Effector memory CD8-positive, alpha-beta T cell (primary cell): ENCODE data around the gene COL18A1.

ENCODE experiments used
- ATAC-seq: fragments of 150-1000 bp; cut with Tn5 transposase; replicated peaks from 2 replicates; pipeline ENCODE4 v1.10.0; 2021; ENCODE audit warnings: mild to moderate bottlenecking, moderate library complexity
- DNase-seq, 3 experiments: peaks; one replicate each; pipeline ENCODE4 v3.0.0; 2021
- H3K27ac Mint-ChIP-seq, 2 donors: one replicate each; pipeline ENCODE4 v1.8.0; 2022; ENCODE audit warnings: mild to moderate bottlenecking in 2 of 2, mixed read lengths in 2 of 2, moderate library complexity in 2 of 2
- H3K27me3 Mint-ChIP-seq, 2 donors: one replicate each; pipeline ENCODE4 v1.8.0; 2022; ENCODE audit warnings: mixed read lengths in 2 of 2
- H3K36me3 Mint-ChIP-seq: one replicate; pipeline ENCODE4 v1.8.0; 2022; ENCODE audit warnings: mild to moderate bottlenecking, moderate library complexity, mixed read lengths; ENCODE audit not compliant: insufficient read depth
- H3K4me1 Mint-ChIP-seq, 2 donors: one replicate each; pipeline ENCODE4 v1.8.0; 2022; ENCODE audit warnings: low read depth in 2 of 2, mixed read lengths in 2 of 2
- H3K4me3 Mint-ChIP-seq, 2 donors: one replicate each; pipeline ENCODE4 v1.8.0; 2022; ENCODE audit warnings: mild to moderate bottlenecking in 2 of 2, mixed read lengths in 2 of 2, moderate library complexity in 2 of 2
- H3K9me3 Mint-ChIP-seq, 2 donors: one replicate each; pipeline ENCODE4 v1.8.0; 2022; ENCODE audit warnings: mixed read lengths in 2 of 2

The COL18A1 gene

DNA sequence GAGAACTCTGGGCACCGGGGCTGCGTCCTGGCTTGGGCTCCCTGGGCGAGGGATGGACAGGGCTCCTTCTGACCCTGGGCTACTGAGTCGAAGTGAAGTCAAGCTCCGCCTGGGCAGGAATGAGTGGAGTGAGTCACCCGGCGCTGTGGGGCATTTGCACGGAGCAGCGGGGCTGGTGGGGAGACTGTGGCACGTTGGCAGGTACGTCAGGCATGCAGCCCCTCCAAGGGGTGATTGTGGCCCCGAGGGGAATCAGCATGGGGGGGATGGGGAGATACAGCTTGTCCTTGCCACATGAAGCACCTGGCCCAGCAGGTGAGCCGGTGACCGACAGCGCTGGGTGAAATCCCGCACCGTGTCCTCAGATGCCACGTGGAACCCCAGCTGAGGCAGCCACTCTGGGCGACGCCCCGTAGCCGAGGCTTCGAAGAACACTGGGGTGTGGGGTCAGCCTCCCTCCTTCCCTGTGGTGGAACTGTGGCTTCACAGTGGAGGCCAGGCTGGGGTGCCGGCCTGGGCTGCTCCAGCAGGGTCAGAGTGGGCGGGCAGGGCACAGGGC, 62.3 kb downstream of the COL18A1 start:
- Mint-ChIP-seq H3K27ac (no peak overlapping the region), H3K27me3 (peaks cover 22 to 49% of the 10 kb centered on the region in 2 donors), H3K4me3 (no peak overlapping the region), H3K4me1 (peaks cover 0 to 4% of the 10 kb centered on the region in 2 donors), H3K9me3 (no peaks in the 10 kb centered on the region), H3K36me3 (no peaks in the 10 kb centered on the region)
- no peak for DNase-seq
- no peak for ATAC-seq

- Mint-ChIP-seq H3K36me3 (no peaks in the 10 kb centered on the region), H3K4me1 (peaks cover 0 to 4% of the 10 kb centered on the region in 2 donors), H3K4me3 (no peak overlapping the region), H3K27ac (no peak overlapping the region), H3K27me3 (peaks cover 19 to 39% of the 10 kb centered on the region in 2 donors), H3K9me3 (no peaks in the 10 kb centered on the region)
- ATAC-seq (no peak), DNase-seq (no peak)
Observed at GRCh38 chr21:45468051-45468970, 63.3 kb downstream of the COL18A1 start.

GRCh38 chr21:45468971-45469272, 64.0 kb downstream of the COL18A1 start:
- Mint-ChIP-seq H3K4me1 (peaks cover 0 to 4% of the 10 kb centered on the region in 2 donors), H3K9me3 (no peaks in the 10 kb centered on the region), H3K27me3 (peaks cover 19 to 36% of the 10 kb centered on the region in 2 donors)

GRCh38 chr21:45469273-45470086, 64.5 kb downstream of the COL18A1 start:
- Mint-ChIP-seq H3K27ac (no peak overlapping the region), H3K27me3 (peaks cover 14 to 37% of the 10 kb centered on the region in 2 donors), H3K4me1 (peaks cover 0 to 4% of the 10 kb centered on the region in 2 donors), H3K36me3 (no peaks in the 10 kb centered on the region), H3K4me3 (no peak overlapping the region), H3K9me3 (no peaks in the 10 kb centered on the region)
- ATAC-seq (no peak), DNase-seq (no peak)

More at GRCh38 chr21:45468971-45469272, 64.0 kb downstream of the COL18A1 start:
- H3K4me3 Mint-ChIP-seq, result no peak overlapping the region
- H3K36me3 Mint-ChIP-seq, result no peaks in the 10 kb centered on the region
- no peak overlapping the region for H3K27ac Mint-ChIP-seq
- no peak for DNase-seq
- no peak for ATAC-seq

DNA sequence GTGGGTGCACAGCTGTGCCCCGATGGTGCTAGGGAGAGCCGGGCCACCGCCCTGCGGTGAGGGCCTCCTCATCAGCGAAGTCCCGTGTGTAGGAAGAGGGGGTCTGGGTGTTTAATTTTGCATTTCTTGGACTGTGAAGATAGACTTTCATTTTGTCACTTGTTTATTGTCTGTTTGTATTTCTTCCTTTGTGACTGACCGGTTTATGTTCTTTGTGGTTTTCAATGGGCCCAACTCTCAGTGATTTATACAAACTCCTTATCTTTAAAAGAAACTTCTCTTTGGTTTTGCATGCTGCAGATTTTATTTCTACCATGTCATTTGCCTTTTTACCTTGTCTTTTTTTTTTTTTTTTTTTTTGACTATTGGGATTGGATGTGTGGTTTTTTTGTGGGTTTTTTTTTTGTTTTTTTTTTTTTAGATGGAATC, 65.1 kb downstream of the COL18A1 start:
- no peaks in the 10 kb centered on the region for H3K36me3 Mint-ChIP-seq

GRCh38 chr21:45470773-45471524, 66.0 kb downstream of the COL18A1 start:
- ATAC-seq, result peak; percentile 7
- peaks cover 0 to 25% of the 10 kb centered on the region in 2 donors for H3K27me3 Mint-ChIP-seq
- peaks cover 0 to 2% of the 10 kb centered on the region in 2 donors for H3K4me1 Mint-ChIP-seq
- no peaks in the 10 kb centered on the region for H3K9me3 Mint-ChIP-seq
- no peaks in the 10 kb centered on the region for H3K36me3 Mint-ChIP-seq
- H3K4me3 Mint-ChIP-seq, result peak overlapping the region in 1 of 2 donors; percentile 6
- no peak overlapping the region for H3K27ac Mint-ChIP-seq
- no peak for DNase-seq

More for the DNA sequence above, 65.1 kb downstream of the COL18A1 start:
- DNase-seq (no peak), ATAC-seq (no peak)
- H3K27ac Mint-ChIP-seq, result no peak overlapping the region
- H3K4me1 Mint-ChIP-seq, result peaks cover 0 to 2% of the 10 kb centered on the region in 2 donors
- H3K4me3 Mint-ChIP-seq, result no peak overlapping the region
- peaks cover 8 to 34% of the 10 kb centered on the region in 2 donors for H3K27me3 Mint-ChIP-seq
- H3K9me3 Mint-ChIP-seq, result no peaks in the 10 kb centered on the region

GRCh38 chr21:45471525-45472221, 66.7 kb downstream of the COL18A1 start:
- peaks cover 0 to 18% of the 10 kb centered on the region in 2 donors for H3K27me3 Mint-ChIP-seq
- DNase-seq (no peak), ATAC-seq (no peak)
- no peaks in the 10 kb centered on the region for H3K36me3 Mint-ChIP-seq
- H3K4me1 Mint-ChIP-seq, result peaks cover 2 to 3% of the 10 kb centered on the region in 2 donors
- H3K27ac Mint-ChIP-seq, result no peak overlapping the region
- H3K4me3 Mint-ChIP-seq, result no peak overlapping the region
- no peaks in the 10 kb centered on the region for H3K9me3 Mint-ChIP-seq

- Mint-ChIP-seq H3K4me1 (peaks cover 2 to 4% of the 10 kb centered on the region in 2 donors), H3K27me3 (peaks cover 0 to 12% of the 10 kb centered on the region in 2 donors), H3K27ac (no peak overlapping the region), H3K36me3 (no peaks in the 10 kb centered on the region), H3K9me3 (no peaks in the 10 kb centered on the region), H3K4me3 (no peak overlapping the region)
- DNase-seq (no peak), ATAC-seq (no peak)
Observed at GRCh38 chr21:45472445-45473365, 67.7 kb downstream of the COL18A1 start.

DNA sequence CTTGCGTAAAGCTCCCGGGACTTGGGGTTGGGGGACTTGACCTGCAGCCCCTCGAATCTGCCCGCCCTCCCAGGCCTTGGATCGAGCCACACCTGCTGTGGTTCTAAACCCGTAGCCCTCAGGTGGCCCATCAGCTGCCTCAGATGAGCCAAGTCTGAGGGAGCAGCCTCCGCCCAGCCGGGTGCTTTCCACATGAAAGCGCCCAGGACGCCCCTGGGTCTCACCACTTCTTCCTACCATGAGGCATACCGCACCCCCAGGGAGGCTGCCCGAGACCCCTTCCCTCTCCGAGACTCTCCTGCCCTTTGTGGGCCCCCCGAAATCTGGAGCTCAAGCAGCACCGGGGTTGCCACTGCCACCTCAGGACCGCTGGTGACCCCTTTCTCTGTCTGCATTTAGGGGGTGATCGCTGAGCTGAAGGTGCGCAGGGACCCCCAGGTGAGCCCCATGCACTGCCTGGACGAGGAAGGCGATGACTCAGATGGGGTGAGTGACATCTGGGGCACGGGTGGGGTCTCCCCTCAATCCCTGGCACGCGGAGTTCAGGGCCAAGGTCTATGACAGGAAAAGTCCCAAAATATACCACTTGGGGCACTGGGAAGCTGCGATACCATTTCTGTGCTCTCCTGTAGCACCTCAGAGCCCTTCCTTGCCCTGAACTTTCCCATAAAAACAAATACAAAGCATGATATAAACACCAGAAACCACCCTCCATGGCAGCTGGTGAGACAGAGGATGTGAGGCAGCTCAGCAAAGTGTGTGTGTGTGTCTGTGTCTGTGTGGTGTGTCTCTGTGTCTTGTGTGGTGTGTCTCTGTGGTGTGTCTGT, 68.7 kb downstream of the COL18A1 start:
- no peak for ATAC-seq
- H3K36me3 Mint-ChIP-seq, result peaks cover 3% of the 10 kb centered on the region

DNA sequence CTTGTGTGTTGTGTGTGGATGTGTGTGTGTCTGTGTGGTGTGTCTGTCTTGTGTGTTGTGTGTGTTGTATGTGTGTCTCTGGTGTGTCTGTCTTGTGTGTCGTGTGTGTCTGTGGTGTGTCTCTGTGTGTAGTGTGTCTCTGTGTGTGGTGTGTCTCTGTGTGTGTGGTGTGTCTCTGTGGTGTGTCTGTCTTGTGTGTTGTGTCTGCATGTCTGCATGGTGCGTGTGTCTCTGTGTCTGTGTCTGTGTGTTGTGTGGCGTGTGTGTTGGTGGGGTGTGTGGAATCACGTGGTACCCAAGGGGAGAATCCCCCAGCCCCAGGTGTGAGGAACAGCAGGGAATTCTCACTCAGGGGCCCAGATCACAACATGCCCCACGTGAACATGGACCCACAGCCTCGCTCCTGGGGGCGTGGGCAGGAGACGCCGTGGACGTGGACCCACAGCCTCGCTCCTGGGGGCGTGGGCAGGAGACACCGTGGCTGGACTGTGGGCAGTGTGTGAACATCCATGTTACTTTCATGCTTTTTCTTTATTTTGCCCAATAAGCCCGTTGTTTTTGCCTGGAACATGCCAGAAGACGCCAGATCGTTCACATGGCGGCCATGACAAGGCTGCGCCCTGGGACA, 69.5 kb downstream of the COL18A1 start:
- H3K9me3 Mint-ChIP-seq, result no peaks in the 10 kb centered on the region
- ATAC-seq, result no peak

More for the DNA sequence above, 68.7 kb downstream of the COL18A1 start:
- no peak for DNase-seq
- peaks cover 0 to 12% of the 10 kb centered on the region in 2 donors for H3K27me3 Mint-ChIP-seq
- H3K9me3 Mint-ChIP-seq, result no peaks in the 10 kb centered on the region
- H3K4me3 Mint-ChIP-seq, result no peak overlapping the region
- H3K4me1 Mint-ChIP-seq, result peaks cover 9 to 11% of the 10 kb centered on the region in 2 donors
- peak overlapping the region in 1 of 2 donors; percentile 9 for H3K27ac Mint-ChIP-seq

More for the DNA sequence above, 69.5 kb downstream of the COL18A1 start:
- H3K36me3 Mint-ChIP-seq, result peaks cover 3% of the 10 kb centered on the region
- peaks cover 0 to 12% of the 10 kb centered on the region in 2 donors for H3K27me3 Mint-ChIP-seq
- DNase-seq, result no peak
- no peak overlapping the region for H3K4me3 Mint-ChIP-seq
- peak overlapping the region in 1 of 2 donors; percentile 9 for H3K27ac Mint-ChIP-seq
- H3K4me1 Mint-ChIP-seq, result peaks cover 15 to 16% of the 10 kb centered on the region in 2 donors
